Stomach smooth muscle (tissue), 2 donors: ENCODE results near the gene CNTN4.

Source experiments
- H3K27ac ChIP-seq: one replicate; pipeline ENCODE4 v1.7.0; 2013; ENCODE audit warnings: mild to moderate bottlenecking, low read length, inconsistent platforms
- H3K27me3 ChIP-seq, 2 donors: one replicate each; pipeline ENCODE4 v1.7.0; 2013; ENCODE audit warnings: low read length in 2 of 2; ENCODE audit not compliant: insufficient read depth in 2 of 2, control insufficient read depth in 1 of 2
- H3K36me3 ChIP-seq, 2 donors: one replicate each; pipeline ENCODE4 v1.7.0; 2013; ENCODE audit warnings: low read length in 2 of 2; ENCODE audit not compliant: control insufficient read depth in 2 of 2, insufficient read depth in 2 of 2
- H3K4me1 ChIP-seq: one replicate; pipeline ENCODE4 v1.7.0; 2013; ENCODE audit warnings: low read length; ENCODE audit not compliant: control insufficient read depth, insufficient read depth
- H3K4me3 ChIP-seq, 2 donors: one replicate each; pipeline ENCODE4 v1.7.0; 2013; ENCODE audit warnings: low read length in 2 of 2
- H3K9ac ChIP-seq, 2 donors: one replicate each; pipeline ENCODE4 v1.7.0; 2013; ENCODE audit warnings: low read length in 2 of 2, mild to moderate bottlenecking in 1 of 2
- H3K9me3 ChIP-seq, 2 donors: one replicate each; pipeline ENCODE4 v1.7.0; 2013; ENCODE audit warnings: low read length in 2 of 2; ENCODE audit not compliant: control insufficient read depth in 2 of 2
- donor health status: healthy.
- donor health status: Pancreatic carcinoma.

CNTN4 gene

DNA sequence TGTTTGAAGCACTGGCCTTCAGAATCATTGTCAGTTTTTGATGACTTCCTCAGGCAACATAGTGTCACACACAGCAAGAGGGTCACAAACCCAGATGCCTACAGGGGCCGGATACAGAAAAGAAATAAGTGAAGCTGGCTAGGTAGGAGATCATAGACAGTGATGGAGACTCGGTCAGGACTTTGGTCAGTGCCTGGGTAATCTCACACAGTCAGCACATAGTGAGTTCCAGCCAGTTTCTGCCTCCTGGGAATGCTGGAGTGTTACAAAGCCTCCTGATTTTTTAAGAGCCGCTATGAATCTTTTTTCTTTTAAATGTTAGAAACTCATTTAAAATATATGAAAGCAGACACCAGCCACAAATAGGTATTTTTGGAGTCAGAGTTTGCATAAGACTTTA lies 612.4 kb downstream of the CNTN4 start:
- no peaks in the 10 kb centered on the region for H3K9me3 ChIP-seq
- H3K36me3 ChIP-seq = no peaks in the 10 kb centered on the region
- H3K27me3 ChIP-seq = no peaks in the 10 kb centered on the region
- no peaks in the 10 kb centered on the region for H3K4me1 ChIP-seq
- no peak overlapping the region for H3K9ac ChIP-seq
- H3K4me3 ChIP-seq = no peak overlapping the region
- no peak overlapping the region for H3K27ac ChIP-seq

DNA sequence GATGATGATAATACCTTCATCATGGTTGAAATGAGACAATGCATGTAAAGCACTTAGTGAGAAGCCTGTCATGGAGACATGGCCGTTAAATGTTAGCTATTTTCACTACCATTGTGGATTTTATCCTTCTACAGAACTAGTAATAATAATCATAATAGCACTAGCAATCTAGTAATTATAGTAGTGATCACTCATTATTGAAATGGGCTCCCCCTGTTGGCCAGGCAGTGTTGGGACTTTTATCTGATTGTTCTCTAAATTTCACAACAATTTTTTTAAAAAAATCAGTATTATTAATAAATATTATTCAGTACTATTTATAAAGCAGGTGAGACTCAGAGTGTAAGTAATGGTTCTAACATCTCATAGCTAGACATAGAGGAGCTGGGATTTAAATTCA lies 615.3 kb downstream of the CNTN4 start:
- H3K4me1 ChIP-seq = no peaks in the 10 kb centered on the region
- H3K27me3 ChIP-seq = no peaks in the 10 kb centered on the region
- H3K4me3 ChIP-seq = no peak overlapping the region
- H3K27ac ChIP-seq = no peak overlapping the region
- H3K36me3 ChIP-seq = no peaks in the 10 kb centered on the region
- H3K9me3 ChIP-seq = no peaks in the 10 kb centered on the region
- H3K9ac ChIP-seq = no peak overlapping the region

DNA sequence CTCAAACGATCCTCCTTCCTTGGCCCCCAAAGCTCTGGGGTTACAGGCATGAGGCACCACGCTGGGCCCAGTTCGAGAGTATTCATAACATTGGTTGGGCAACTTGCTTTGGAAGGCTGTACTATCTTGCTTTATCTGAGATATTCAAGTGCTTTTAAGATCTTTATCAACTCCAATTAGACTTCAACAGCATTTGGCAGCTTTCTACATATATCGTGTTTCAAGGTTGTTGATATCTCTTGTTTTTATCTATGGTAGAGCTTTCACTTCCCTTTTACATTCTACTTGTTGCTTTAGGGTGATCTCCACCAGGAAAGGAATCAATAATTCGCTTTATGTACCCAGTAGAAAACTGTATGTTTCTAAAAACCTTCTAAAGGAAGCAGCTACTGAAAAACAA lies 616.2 kb downstream of the CNTN4 start:
- H3K36me3 ChIP-seq = no peaks in the 10 kb centered on the region
- H3K4me1 ChIP-seq = no peaks in the 10 kb centered on the region
- H3K9me3 ChIP-seq = no peaks in the 10 kb centered on the region
- H3K4me3 ChIP-seq = no peak overlapping the region
- no peaks in the 10 kb centered on the region for H3K27me3 ChIP-seq
- H3K9ac ChIP-seq = no peak overlapping the region
- no peak overlapping the region for H3K27ac ChIP-seq

DNA sequence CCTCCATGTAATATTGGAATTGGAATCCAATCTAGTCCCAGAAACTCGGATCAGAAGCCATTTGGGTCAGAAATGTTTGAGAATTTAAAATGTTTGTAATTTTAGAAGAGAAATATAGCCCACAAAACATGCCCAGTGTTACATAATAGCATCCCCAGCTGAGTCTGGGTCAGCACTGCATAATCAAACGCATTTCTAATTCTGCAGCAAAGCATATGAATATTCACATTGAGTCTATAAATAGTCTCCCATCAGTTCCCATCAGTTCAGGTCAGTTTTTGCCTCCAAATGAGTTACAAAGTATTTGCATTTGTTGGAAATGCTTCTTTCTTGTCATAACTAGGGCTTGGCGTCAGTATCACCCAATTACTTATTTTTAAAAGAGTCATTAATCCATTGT lies 628.4 kb downstream of the CNTN4 start:
- Histone ChIP-seq H3K27me3 (no peaks in the 10 kb centered on the region), H3K36me3 (no peaks in the 10 kb centered on the region), H3K4me3 (no peak overlapping the region), H3K9me3 (no peaks in the 10 kb centered on the region), H3K4me1 (no peaks in the 10 kb centered on the region), H3K9ac (no peak overlapping the region), H3K27ac (no peak overlapping the region)

DNA sequence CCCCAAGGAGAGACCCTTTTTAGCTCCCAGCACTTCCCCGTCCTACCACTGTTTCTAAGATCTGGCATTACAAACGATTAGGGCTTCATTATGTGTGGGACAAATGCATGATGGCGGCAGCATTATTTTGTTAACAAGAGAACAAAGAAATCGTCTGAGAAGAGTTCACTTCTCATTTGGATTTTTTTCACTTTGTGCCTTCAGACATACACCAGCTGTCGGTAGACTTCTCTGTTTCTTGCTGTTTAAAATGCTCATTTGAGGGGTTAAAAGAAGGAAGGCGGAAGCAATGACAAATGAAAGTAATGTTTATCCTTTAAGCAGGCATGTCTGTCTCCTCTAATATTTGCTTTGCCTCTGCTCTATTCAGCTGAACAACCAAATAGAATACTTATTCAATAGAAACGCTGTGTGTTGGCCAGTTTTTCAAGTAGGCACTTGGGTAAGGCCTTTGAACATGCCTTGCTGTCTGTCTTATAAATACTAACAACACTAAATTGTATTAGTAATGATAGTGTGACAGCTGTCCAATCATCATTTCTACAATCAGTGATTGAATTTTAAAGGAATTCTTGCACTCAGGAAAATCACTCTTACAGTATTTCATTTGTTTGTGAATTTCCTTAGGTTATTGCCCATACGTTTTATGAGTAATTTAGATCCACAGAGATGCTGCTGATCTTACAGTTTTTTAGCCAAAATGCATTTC lies 629.1 kb downstream of the CNTN4 start:
- H3K27ac ChIP-seq = no peak overlapping the region
- no peaks in the 10 kb centered on the region for H3K9me3 ChIP-seq
- no peak overlapping the region for H3K9ac ChIP-seq

DNA sequence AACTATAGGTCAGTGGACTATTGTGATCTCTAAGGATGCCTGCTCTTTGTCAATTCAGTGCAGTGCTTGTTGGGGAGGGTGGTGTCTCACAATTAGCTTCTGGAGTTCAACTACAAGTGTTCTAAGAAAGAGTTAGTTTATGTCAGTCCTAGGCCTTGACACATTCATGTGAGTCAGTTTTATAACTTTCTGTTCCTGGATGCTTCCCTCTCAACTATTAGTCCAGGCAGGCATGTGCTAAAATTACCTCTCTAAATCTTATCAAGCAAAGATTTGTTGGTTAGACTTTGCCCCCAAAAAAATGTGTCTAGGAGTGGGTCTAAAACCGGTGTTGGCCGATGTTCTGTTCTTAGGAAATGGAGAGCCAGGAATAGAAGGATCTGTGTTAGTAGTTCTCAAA lies 633.2 kb downstream of the CNTN4 start:
- no peaks in the 10 kb centered on the region for H3K9me3 ChIP-seq
- H3K4me3 ChIP-seq = no peak overlapping the region
- no peaks in the 10 kb centered on the region for H3K27me3 ChIP-seq
- H3K9ac ChIP-seq = no peak overlapping the region
- no peaks in the 10 kb centered on the region for H3K4me1 ChIP-seq
- no peak overlapping the region for H3K27ac ChIP-seq
- no peaks in the 10 kb centered on the region for H3K36me3 ChIP-seq

More for the DNA sequence above, 629.1 kb downstream of the CNTN4 start:
- no peaks in the 10 kb centered on the region for H3K4me1 ChIP-seq
- no peak overlapping the region for H3K4me3 ChIP-seq
- no peaks in the 10 kb centered on the region for H3K36me3 ChIP-seq
- H3K27me3 ChIP-seq = no peaks in the 10 kb centered on the region

DNA sequence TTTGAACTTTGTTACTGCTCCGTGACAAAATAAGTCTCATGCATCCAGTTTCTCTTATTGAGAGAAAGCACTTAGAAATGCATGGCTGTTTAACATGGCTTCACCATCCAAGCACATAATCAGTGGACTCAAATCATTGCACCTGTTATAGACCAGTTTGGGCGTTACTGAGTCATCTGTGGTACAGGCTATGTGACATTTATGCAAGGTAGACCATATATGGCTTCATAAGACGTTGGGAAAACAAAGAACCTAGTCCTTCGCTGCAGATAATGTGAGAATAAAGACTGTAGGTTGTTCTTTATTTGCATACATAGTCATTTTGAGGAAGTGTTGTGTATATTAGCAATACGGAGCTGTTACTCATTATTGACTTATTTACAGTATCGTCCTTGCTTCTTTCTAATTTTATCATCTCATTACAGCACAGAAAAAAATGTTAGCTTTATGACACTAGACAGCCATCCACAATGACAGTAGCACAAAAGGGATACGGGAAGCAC lies 636.8 kb downstream of the CNTN4 start:
- Histone ChIP-seq H3K36me3 (no peaks in the 10 kb centered on the region), H3K4me1 (no peaks in the 10 kb centered on the region), H3K9me3 (no peaks in the 10 kb centered on the region)

DNA sequence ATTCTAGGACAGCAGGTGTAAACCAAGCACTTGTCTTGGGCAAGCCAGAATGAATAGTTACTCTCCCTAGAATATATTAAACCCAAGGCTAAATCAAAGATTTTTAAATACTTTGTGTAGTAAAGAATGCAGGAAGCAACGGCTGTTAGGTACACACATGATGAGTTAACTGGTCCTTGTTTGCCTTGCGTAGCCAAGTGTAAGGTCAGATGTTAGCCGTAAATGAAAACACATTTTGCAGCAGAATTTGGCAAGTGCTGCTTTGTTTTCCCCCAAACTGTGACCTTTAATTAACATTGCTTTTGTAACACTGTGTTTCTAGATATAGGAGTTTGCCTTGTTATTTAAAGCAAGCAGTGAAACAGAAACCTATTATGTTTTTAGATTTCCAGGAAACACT lies 642.9 kb downstream of the CNTN4 start:
- Histone ChIP-seq H3K27ac (no peak overlapping the region), H3K9ac (no peak overlapping the region), H3K4me1 (no peaks in the 10 kb centered on the region), H3K4me3 (no peak overlapping the region), H3K36me3 (no peaks in the 10 kb centered on the region), H3K9me3 (no peaks in the 10 kb centered on the region), H3K27me3 (no peaks in the 10 kb centered on the region)

More for the DNA sequence above, 636.8 kb downstream of the CNTN4 start:
- H3K27ac ChIP-seq = no peak overlapping the region
- H3K9ac ChIP-seq = no peak overlapping the region
- H3K4me3 ChIP-seq = no peak overlapping the region
- H3K27me3 ChIP-seq = no peaks in the 10 kb centered on the region

DNA sequence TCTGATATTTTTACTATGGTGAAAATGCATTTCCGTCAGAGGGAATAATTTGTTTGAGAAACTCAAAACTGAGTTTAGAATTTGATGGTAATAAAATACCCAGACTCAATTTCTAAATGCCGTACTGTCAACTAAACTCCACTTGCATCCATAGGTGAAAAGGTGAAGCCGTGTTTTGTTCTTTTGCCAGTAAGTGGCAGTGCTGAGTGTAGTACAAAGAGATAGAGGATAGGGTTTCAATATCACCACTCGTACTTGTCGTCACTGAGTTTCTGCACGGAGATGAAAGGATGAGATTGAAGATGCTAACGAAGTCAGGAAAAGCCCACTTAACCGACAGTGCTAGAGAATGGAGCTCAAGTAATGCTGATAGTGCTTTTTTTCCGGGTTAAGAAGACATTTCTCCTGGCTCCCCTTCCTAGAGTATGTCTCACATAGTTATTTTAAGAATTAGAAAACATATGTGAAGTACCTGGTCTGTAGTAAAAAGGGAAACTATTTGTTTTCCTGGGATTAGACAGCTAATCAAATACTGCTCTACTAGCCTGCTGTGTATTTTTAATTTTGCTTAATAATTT lies 666.4 kb downstream of the CNTN4 start:
- Histone ChIP-seq H3K9ac (no peak overlapping the region), H3K27me3 (no peaks in the 10 kb centered on the region), H3K27ac (no peak overlapping the region), H3K4me3 (no peak overlapping the region), H3K4me1 (no peaks in the 10 kb centered on the region), H3K9me3 (no peaks in the 10 kb centered on the region), H3K36me3 (no peaks in the 10 kb centered on the region)

DNA sequence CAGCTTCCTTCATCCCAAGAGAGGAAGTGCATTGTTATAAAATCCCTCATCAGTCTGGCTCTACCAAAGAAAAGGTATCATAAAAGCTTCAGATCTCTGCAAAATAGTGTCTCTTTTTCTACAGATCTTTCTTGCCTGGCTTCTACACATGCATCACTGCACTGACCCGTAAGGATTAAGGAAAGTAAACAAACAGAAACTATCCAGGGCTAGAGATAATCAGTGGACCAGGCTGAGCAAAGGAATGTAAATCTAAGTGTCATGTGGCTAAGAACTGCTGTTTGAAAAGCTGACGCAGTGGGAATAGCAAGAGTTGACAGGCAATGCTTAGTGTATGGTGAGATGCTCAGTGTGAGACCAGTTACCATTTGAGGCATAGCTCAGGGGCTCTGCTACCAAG lies 671.8 kb downstream of the CNTN4 start:
- Histone ChIP-seq H3K9ac (no peak overlapping the region), H3K4me1 (no peaks in the 10 kb centered on the region), H3K36me3 (no peaks in the 10 kb centered on the region), H3K4me3 (no peak overlapping the region), H3K27me3 (no peaks in the 10 kb centered on the region), H3K27ac (no peak overlapping the region), H3K9me3 (no peaks in the 10 kb centered on the region)

DNA sequence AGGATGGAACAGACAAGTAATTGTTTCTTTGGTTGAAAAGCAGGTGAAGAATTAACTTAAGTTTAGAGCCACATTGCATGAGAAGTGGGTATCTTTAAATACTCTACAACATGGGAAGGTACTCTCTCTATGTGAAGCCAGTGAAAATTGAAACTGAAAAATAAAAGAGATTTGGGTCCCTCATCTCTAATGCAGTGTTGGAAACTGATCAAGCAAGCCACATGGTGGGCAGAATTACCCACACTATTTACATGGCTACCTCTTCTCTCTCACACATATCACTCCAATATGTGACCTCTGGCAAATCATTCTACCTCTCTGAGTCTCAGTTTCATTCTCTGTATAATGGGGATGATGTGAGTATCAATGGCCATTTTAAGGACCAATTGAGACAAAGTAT lies 672.5 kb downstream of the CNTN4 start:
- Histone ChIP-seq H3K4me3 (no peak overlapping the region), H3K36me3 (no peaks in the 10 kb centered on the region), H3K9me3 (no peaks in the 10 kb centered on the region), H3K9ac (no peak overlapping the region), H3K27me3 (no peaks in the 10 kb centered on the region), H3K27ac (no peak overlapping the region), H3K4me1 (no peaks in the 10 kb centered on the region)
